ENCODE results near the gene ZFHX3.

ZFHX3 gene

DNA sequence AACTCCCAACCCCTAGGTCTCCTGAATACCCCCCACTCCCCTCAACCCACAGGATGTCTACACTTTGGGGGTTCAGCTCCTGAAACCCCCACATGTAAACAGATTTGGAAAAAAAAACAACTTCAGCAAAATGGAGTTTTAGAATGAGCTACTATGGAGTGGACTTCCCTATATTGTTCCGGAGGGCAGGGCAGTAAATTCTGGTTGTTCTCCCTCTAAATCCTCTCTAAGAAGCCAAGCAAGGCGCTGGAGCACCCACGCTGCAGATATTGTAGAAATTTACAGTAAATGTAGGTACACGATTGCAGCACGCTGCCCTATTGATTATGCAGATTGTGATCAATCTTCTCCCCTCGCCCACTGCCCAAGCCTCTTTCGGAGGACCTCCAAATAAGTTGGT, 8.5 kb upstream of the ZFHX3 start:
- no peak for DNase-seq

DNA sequence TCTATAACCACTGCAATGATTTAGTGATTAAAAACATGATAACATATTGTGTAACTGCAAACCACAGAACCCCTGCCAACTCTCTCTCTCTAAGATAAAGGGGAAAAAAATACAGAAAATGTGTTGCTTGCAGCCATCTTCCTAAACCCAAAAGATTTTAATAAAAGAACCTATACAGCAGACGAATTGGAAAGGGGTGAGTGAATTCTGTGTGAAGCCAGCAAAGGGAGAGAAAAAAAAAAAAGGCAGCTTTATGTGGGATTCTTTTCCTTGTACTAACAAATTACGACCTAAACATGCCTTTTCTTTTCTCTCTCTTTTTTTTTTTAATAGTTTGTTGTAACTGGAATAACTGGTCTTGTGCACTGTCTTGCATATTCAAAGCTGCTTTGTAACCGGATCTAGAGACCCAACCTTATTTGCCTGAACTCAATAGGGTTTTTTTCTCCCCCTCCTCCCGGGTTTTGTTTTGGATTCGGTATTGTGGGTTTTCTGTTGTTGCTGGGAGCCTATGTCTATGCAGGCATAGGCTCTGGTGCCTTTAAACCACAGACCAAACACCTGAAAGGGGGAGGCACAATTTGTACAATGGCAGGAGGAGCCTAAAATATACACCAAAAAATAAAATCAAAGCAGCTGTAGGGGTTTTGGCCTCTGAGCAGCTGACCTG, 7.0 kb upstream of the ZFHX3 start:
- DNase-seq: no peak

DNA sequence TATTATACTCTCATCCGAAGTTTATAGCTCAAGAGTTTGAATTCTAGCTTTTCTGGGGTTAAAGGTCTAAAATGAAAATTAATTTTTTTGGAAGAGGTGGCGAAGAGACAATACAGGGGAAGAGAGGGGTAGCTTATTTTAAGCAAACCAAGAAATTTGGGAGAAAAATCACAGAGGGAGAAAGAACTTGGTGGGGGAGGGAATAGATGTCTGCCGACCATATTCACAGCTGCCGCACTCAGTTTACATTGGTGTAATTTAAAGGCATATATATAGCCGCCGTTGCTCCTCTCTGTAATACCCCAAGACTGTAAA, 6.5 kb upstream of the ZFHX3 start:
- no peak for DNase-seq

DNA sequence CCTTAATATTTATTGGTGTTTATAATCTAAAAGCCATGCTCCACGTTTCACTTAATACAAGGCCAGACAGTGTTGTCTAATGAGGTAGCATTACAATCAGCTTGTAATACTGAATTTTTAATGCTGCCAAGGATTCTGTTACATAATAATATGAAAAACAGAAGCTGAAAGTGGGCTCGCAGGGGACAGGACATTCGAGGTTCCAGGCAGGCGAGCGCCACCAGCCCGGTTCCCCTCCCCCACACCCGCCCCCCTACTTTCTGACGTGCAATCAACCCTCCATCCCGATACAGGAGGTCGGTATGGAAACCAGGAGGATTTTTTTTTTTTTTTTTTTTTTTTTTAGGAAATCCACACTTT, 6.2 kb upstream of the ZFHX3 start:
- DNase-seq: no peak

DNA sequence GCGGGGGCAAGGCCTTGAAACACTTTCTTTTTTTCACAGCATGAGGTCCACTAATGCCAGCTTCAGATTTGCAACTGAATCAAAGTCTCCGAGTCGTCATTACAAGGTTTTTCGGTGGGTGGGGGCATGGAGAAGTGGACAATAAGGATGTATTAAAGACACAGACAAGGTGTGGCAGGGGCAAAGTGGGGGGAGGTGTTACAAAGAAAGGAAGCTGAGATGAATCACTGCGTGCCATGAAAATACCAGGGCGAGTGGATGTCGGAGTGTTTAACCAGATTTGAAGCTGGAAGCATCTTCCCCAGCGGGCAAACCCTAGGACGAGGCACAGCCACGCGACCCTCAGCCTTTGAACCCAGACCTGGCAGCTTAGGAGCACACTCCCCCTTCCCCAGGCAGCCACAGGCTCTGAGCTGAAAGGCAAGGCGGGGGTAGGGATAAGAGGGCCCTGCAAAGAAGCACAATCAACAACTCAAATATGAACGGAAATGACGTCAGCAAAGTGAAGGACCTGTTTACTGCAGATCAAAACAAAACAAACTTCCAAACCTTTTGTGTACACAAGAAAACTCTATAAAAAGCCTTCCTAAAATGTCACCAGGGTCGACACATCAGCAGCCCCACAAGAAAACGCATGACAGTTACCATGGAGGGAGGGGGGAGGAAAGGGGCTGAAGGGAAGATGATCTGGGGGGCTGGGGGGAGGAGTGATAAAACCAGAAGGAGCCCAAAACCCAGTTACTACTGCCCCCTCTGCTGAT, 5.6 kb upstream of the ZFHX3 start:
- no peak for DNase-seq

DNA sequence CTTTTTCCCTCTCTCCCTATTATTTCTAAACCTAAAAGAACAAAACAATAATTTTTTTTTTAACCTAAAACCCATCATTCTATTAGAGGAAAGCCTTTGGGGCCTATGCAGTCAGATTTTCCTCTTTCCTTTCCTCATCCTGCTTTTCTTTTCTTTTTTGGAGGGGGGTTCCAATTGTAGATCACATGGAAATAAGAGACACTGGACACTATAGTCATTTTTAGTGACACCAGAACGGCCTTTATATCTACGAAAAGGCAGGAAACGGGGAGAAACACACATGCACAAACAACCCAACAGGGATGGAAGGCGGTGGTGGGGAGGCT, 5.1 kb upstream of the ZFHX3 start:
- DNase-seq: no peak

DNA sequence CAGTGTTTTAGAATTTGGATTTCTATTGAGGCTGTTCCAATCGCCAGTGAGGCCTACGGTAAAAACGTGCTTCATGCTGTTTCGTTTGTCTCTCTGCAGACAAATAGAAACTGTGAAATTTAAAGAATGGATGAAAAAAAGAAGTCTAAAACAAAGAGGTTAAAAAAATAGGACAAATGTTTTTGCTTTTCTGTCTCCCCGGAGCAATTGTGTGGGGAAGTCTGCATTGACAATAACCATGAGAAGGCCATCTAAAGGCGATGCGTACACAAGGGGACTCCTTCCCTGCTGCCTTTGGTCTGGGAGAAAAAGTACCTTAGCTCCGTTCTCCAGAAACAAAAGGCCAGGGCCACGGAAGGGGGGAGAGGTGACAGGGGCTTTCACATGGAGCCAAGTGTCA, 4.6 kb upstream of the ZFHX3 start:
- no peak for DNase-seq

DNA sequence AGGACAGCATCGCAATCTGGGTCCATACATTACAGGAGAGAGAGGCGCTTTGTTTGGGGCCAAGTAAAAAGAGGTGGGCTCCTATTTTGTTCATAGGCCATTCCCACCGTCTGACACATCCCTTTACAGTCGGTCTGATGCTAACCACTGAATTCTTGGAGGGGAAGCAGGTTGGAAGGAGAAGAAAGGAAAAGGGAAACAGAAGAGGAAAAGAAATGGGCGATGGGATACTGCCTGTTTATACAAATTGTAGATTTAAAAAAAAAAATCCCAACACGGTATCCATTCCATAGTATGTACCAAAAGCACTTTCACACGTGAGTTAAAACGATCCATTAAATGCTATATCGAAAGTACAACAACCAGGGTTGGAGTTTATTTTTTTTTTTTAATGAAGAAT, 4.0 kb upstream of the ZFHX3 start:
- no peak for DNase-seq

DNA sequence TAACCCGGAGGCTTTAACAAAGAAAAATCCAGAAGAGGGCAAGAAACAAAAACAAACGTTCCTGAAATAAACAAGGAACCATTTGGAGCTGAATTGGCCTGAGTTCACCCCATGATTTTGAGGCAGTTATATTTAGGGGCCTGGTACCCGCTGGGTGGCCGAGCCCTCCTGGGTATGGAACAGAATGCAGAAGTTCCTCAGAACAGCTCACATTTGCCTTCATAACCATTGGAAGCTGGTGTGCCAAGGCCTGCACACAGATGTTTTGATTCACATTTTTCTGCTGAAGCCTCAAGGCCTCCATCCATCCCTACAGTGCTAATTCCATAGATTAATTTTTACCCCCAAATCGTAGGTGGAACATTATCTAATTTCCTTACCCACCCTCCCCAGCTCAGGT, 3.3 kb upstream of the ZFHX3 start:
- no peak for DNase-seq

DNA sequence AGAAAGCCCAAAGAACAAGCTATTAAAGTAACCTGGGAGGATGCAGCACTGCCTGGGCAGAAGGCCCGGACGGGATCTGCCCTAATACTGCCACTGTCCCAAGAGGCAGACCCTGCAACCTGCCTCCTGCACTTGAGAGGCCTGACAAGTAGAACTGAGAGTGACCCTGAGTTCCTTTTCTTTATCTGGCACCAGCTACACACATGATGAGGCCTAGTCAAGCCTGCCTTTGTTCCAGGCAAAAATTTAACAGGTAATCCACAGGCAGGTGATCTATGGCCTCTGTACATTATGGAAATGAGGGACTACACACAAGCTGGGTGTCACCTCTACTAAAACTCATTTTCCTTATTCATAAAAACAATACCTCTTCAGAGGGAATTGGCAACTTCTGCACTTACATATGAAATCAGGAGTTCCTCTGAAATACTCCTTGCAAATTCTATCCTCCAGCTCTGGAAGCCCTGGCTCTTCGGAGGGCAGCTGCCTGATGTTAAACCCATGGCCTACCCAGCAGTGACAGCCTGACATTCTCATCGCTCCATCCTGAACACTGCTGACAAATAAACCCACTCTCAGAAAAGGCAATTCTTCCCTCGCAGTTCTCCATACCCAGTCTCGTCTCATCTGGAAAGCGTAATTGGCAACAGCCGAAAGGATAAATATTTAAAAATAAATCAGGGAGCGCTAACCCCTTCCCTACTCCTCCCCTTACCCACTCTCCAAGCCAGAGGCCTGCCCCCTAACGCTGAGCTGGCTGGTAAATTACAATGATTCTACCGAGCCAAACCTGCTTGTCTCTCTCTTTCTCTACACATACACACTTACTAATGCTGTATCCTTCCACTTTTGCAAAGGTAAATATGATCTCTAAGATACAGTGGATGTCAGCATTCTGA, 2.5 kb upstream of the ZFHX3 start:
- no peak for DNase-seq

DNA sequence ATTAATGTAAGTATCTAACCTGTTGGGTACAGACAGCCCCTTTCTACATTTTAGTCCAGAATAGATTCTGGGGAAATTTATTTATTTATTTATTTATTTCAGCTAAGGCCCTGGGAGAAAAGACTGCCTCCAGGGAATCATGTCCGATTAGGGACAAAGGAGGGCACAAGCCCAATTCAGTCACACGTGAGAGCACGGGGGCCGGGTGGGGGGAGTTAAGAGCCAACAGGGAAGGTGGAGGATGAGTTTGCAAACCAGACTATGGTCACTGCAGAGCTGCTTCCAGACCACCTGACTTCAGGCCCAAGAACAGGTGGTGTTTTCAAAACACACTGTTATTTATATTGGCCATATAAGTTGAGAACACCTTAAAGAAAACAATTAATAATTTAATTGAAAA, 1.6 kb upstream of the ZFHX3 start:
- DNase-seq: no peak

DNA sequence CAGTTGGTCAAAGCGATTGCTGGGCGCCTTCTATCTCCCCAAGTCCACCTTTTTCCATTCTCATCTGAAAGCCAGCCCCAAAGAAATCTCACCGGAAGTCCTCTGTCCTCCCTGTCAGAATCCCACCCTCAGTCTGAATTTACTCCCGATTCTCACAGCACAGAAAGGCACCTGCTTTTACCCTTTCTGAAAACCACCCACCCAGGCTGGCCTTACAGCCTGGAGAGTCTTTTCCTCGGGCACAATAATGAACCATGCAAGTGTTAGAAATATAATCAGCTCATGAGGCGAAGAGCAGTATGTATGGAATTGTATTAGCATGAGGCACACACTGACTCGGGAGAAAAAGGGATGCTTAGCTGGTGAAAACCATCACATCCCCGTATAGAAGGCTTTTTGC, 1.2 kb upstream of the ZFHX3 start:
- no peak for DNase-seq

DNA sequence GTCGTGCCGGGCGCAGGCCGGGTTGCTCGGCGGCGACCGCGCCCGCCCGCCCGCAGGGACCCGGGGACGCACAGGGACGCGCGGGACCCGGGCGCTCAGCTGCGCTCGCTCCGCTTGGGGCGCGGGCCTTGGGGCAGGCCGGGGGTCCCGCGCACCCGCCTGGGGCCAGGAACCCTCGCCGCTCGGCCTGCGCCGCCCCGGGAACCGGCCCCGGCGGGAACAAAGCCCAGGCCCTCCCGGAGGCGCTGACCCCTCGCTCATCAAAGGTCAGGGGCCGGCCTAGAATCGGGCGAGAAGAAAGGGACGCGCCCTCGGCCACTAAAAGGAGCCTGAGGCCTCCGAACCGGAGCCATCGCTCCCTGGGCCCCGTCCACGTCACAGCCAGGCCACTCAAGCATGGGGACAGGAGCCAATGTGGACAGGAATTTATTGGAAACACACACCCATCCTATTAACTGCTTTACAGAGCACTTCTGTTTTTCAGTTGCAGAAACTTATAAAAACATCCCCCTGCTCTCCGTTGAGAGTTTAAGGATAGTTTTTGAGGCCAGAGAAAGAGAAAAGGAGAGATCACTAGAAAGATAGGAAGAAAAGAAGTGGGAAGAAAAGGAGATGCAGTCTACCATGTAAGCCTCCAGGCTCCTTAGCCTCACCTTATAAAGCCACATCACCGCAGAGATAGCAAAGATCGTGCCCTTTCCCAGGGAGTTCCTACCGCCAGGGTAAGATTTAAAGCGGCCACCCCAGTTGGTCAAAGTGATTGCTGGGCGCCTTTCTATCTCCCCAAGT, 558 bp upstream of the ZFHX3 start:
- no peak for DNase-seq

DNA sequence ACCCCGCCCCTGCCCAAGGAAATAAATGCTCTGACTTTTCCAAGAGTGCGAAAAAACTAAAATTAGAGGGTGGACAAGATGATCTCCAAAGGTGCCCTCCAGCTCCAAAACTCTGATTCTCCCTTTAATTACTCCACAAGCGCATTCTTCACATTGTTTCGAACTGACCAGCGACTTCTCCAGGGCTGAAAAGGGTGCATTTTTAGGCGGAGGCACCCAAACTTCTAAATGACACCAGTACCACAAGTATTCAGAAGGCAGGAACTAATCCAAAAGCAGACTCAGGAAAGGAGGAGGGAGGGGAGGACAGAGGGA, 750 bp downstream of the ZFHX3 start:
- no peak for DNase-seq

DNA sequence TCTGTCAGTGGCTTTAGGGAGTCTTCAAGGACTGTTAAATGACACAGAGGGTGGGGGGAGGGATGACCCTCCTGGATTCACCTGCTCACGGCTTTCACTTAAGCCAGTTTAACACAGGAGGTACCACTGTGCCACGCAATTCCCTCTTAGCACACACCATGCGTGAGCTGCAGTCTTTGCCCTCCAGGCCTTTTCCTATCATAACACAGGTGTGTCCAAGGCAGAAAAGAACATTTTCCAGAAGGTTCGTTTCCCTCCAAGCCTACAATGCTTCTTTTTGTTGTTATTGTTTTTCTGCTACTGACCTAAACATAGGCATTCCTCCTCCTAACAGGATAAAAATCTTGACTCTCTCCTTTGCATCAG, 1.1 kb downstream of the ZFHX3 start:
- DNase-seq: no peak

DNA sequence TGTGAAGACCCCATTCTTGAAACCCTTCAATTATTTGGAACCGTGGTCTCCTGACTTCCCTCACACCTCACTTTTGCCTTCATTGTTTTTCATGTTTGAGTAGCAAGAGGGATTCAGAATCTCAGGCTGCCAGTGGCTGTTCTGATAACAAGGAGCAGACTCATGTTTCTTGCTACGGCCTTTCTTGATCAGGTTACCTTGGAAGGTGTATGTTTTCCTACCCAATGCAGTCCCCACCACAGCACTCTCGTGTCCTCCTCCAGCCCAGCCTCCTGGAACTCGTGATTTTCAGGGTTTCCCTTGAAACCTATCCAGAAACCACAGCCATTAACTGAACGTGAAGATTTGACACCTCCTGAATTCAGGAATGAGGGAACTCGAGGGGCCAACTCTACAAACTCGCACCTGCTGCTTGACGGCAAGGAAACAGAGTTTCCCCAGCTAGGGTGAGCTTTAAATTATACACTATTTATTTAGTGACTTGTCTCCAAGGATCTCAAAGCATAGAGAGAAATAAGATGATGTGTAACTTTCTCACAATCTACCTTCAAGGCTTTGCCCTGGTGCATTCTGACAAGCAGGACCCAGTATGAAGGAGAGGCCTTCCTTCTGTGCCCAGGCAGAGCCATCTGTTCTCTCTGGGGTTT, 1.6 kb downstream of the ZFHX3 start:
- no peak for DNase-seq

DNA sequence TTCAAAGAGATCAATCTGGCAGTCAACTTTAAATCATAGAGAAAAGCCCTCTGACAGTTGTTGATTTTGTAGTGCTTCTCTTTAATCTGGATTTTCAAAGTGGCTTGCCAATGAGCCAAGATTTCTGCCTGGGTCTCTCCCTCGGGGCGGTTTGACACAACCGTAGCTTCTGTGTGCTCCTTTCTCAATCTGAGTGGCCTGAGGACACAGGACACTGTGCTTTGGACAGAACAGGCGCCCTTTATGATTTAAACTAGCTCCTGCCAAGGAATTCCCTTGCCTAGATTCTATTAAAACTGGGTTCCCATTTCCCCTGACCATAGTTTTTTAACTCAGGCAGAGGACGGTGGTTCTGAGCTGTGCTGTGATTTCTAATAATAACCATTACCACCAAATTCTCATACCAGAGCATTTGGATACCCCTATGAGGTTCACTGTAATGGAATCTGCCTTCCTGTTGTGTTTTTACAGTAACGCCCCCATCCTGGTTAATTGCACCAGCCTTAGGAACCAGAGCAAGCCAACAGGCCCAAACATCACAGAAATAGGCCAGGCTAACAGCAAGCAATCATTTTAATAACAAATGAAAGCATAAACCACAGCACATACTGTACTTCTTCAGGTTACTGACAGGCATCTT, 4.0 kb downstream of the ZFHX3 start:
- DNase-seq: no peak

DNA sequence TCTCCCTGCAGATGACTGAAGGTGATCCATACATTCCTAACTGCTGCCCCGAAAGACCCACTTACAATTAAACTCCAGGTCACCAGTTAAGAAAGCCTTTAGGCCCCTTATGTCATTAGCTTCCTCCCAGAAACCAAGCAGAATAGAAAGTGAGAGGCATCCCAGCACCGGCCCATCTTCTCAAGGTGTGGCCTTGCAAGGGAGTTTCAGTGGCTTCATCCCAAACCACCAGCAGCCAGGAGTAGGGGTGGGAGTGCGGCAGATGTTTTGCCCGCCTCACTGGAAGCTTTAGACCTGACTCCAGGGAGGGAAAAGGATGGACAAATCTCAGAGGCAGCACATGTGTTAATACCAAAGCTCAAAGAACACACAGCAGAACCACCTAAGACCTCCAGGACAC, 5.1 kb downstream of the ZFHX3 start:
- DNase-seq: no peak

DNA sequence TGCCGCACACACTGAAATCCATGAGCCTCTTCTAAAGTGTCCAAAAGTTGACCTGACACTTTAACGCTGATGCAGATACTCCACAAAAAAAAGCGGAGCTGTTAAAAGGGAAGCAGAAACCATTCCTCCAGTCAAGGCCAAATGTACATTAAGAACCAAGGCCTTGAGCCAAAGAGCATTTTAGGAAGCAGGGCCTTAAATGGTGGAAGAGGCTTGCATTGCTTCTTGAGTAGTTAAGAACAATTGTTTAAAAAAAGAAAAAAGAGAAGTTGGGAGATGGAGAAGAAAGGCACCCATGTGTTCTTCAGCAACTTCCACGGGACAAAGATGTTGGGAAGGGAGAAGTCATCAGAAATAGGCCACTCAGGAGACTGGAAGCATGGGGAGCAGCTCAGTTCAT, 6.3 kb downstream of the ZFHX3 start:
- DNase-seq: no peak

DNA sequence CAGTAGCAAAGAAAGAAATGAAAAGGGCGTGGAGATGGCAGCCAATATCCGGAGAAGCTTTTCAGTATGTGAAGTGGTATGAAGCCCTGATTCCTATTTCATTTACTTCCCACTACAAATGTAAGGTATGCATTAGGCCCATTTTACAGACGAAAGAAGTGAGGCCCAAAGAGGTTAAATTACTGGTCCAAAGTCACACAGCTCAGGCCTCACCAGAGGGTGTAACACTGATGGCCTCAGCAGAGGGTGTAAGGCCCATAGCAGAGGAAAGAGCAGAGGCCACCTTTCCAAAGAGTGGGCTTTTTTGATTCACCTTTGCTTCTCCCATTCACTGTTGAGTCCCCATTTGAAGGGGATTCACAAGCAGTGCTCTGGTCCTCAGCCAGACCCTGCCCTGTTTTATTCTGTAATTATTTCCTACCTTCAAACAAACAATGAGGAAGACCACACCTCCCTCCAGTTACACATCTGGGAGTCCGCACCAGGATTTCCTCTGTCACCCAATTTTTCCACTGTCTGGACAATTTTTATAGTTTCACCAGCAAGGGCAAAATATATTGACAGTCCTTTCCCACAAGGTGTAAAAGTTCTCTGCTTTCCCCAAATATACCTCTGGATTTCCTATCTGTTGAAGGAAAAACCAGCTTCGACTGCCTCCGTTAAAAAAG, 7.1 kb downstream of the ZFHX3 start:
- no peak for DNase-seq

DNA sequence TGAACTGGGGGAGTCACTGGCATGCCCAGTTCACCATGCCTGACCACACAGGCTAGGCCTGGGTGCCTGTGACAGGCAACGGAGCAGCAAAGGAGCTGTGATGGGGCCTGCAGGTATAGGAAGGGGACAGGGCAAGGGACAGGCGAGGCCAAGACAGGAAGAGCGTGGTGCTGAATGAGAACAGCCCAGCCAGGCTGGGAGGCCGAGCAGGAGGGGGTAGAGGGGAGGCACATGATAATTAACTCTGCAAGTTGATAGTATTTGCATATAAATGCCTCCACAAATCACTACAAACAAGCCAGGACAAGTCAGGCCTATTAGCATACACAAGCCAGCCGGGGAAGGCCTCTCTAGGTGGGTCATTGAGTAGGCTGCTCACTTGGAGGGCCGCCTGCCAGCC, 7.8 kb downstream of the ZFHX3 start:
- no peak for DNase-seq
